GM20431 (cell line): Measurements from ENCODE around the gene ERN2.

Experiments
- in situ Hi-C: fragments of 300-500 bp; cut with MseI, MboI; formaldehyde crosslinking; loops from one replicate; pipeline ENCODE4 v1.15.0; 2020; ENCODE audit warnings: low sequenced_read_pairs; ENCODE audit not compliant: unreplicated experiment

Gene ERN2

DNA sequence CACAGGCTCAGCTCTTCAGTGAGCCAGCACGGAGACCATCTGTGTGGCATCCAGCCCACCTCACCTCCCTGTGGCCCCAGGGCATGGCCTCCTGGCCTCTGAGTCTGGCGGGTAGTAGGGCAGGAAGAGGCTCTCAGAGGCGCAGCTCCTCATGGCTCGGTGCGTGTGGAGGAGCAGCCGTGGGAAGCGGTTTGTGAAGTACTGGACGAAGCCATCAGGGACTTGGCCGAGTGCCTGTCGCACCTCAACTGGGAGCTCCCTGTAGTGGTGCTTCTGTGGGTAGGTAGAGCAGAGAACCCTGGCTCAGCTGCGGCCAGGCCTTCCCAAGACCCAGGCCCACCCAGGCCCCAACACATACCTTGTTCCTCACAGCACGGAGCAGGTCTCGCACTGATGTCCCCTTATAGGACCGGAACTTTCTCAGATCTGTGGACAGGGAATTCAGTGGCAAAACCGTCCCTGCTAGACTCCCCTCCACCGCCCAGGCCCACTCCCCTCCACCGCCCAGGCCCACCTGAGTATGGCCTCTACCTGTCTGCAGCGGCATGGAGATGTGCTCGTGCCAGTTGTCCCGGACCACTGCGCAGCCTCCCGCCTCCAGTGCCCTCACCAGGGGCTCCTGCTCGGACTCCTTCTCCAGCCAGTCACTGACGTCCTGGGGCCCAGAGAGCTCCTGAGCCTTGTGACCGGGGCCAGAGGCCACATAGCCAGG is 22.1 kb downstream of the ERN2 start:
- in situ Hi-C loops: no loop called here

DNA sequence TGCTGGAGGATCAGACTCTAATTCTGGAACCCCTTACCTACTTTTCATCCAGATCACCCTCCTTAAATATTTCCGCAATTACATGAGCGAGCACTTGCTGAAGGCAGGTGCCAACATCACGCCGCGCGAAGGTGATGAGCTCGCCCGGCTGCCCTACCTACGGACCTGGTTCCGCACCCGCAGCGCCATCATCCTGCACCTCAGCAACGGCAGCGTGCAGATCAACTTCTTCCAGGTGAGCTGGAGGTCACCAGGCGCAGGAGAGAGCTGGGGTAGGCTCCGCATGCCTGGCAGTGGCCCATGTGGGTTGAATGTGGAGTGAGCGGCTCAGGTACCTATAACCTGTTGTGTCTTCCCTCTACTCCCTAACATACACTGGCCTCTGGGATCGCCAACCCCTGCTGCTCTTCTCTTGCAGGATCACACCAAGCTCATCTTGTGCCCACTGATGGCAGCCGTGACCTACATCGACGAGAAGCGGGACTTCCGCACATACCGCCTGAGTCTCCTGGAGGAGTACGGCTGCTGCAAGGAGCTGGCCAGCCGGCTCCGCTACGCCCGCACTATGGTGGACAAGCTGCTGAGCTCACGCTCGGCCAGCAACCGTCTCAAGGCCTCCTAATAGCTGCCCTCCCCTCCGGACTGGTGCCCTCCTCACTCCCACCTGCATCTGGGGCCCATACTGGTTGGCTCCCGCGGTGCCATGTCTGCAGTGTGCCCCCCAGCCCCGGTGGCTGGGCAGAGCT is 23.4 kb downstream of the ERN2 start:
- in situ Hi-C loops: no loop called here

GRCh38 chr16:23687034-23687808 is 25.8 kb downstream of the ERN2 start:
- in situ Hi-C loops: no loop called here

DNA sequence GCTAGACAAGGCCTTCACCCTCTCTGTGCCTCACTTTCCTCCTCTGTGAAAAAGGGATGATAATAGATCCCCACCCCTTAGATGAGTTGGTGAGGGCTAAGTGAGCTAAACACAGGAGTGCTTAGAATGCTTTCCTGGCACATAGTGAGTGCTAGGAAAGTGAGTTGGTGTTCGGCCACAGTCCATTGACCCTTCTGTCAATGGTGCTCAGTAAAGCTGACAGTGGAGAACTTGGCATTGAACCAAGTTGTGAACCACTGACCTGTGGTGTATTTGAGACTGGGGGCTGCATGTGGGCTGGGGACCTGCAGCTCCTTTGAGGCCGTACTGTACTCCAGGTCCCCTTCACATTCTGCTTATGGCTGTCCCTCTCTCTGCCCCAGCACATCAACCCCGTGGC is 29.5 kb downstream of the ERN2 start:
- in situ Hi-C loops: no loop called here

DNA sequence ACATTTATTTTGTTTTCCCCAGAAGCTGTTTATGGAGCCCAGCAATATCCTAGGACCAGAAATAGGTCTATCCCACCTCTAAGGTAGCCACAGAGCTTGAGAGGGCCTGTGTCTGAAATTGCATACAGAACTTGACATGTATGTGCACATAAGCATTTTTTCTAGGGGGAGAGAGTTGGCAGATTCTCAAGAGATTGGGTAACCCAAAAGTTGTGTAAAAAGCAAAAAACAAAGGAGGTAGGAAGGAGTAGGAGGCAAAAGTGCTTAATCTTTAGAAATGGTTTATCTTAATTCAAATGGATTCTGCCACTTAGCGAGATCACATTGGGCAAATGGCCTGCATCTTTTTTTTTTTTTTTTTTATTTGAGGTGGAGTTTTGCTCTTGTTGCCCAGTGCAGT is 30.8 kb downstream of the ERN2 start:
- in situ Hi-C loops: no loop called here

GRCh38 chr16:23679986-23680336 is 33.1 kb downstream of the ERN2 start:
- in situ Hi-C loops: no loop called here

- in situ Hi-C loops: no loop called here
These were observed 33.6 kb downstream of the ERN2 start for GRCh38 chr16:23679274-23679985.

GRCh38 chr16:23678430-23679273 is 34.4 kb downstream of the ERN2 start, which contains the start of gene PLK1:
TSS of gene PLK1 (plus strand) at chr16:23678889. CDS start at chr16:23678933, 44 bp downstream.
- in situ Hi-C loops: no loop called here

DNA sequence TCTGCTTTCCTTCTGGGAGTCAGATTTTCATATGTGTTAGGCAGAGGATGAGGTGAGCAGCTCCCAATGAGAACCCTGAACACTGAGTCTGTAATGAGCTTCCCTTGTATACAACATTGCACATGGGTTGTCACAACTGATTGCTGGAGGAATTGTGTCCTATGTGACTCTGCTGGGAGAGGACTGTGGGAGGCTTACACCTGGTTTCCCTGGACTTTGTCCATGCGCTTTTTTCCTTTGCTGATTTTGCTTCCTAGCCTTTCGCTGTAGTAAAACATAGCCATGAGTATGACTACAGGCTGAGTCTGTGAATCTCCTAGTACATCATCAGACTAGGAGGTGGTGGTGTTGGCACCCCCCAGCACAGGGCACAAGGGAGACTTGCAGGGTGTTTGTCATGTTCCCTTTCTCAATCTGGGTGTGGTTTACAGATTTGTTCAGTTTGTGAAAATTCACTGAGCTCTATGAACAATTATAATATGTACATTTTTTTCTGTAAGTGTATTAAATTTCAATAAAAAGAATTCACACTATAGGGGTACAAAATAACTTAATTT is 36.0 kb downstream of the ERN2 start:
- in situ Hi-C loops: no loop called here

DNA sequence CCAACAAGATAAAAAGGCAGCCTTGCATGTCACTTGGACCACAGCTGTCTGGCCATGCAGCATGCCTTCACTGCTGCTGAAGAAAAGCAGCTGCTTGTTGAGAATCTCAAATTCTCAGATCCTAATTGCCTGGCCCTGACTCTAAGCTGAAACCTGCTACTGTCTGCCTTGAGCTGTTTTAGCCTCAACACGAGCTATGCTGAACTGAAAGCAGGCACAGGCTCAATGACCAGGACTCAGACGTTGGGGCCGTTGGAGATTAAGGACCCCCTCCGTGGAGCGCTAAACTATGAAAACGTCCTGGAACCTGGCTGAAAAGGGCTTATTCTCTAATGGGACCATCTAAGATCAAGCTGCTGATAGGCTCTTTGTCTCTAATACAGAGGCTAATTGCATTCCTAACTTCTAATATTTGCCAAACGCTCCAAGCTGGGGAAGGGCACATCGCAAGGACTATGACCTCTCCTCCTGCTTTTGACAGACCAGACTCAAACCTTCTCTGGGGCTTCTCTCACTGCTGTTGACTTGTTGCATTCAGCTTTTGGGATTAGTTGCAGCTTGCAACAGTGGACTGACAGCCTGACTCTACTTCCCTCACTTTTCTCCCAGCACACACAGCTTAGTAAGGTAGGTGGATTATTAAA is 38.9 kb downstream of the ERN2 start:
- in situ Hi-C loops: no loop called here

DNA sequence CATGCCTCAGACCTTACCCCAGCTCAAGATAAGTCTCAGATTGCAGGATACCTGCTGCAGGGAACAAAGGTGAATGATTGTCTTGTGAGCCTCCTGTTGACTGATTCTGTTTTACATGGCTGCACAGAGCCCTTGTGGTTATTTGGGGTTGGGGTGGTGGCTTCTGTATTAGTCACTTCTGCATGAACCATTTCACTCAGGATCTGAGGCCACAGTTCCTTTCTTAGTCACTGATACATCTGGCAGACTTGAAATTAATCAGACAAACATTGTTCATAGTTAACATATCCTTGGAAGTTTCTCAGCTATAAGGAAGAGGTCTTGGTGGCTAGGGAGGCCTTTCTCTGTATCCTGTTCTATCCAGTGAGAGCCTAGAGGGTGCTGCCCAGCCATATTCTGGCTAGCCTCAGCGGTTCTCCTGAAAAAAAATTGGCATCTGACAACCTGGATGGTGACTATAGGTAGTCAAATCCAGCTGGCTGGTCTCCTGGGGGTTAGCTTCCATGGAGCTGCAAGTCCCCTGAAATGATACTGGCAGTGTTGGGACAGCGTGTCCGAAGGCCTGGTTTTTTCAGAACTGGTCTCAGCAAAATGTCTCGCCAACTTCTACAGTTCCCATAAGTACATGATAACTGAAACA is 42.8 kb downstream of the ERN2 start:
- in situ Hi-C loops: no loop called here

DNA sequence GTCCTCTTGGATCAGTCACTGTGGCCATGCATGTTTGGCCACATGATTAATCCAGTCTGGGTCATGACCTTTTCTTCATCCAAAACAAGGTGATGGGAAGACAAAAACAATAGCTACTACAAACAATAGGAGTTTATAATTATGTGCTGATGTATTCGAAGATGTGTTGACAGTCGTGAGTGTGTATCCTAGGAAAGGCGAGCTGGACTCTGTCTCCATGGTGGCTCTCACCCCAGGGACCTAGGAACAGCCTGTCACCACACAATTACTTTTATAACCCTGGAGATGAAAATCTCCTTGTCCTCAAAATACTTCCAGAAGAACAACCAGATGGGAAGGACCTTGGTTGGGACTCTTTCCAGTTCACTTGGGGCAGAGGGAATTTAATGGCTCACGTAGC is 44.1 kb downstream of the ERN2 start:
- in situ Hi-C loops: no loop called here

DNA sequence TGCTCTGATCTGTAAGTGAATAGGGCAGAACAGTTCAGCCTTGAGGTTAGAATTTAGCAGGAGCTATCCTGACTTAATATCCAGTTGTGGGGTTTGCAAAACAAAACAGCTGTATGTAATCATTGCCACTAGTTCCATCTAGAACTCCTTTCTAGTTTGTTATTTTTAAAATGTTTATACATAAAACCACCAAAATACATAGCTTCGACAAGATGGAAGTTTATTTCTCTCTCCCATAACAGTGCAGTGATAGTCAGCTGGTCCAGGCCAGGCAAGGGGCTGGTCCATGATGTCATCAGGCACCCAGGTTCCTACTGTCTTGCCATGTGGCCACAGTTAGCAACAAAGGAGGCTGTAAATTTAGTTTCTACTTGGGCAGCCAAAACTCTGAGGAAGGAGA is 44.8 kb downstream of the ERN2 start:
- in situ Hi-C loops: no loop called here

DNA sequence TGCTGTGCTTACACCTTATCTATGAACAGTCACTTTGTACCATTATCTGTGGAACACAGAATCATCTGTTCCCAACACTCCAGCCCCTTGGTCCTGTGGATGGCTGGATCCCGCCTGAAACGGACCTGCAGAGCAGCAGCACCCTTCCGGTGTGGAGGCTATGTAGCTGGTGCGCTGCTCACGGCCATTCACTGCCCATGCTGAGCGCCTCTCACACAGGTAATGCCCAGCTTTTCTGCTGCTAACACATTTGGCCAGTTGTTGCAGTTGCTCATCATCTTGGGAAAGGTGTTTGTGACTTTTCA is 45.7 kb downstream of the ERN2 start:
- in situ Hi-C loops: no loop called here

DNA sequence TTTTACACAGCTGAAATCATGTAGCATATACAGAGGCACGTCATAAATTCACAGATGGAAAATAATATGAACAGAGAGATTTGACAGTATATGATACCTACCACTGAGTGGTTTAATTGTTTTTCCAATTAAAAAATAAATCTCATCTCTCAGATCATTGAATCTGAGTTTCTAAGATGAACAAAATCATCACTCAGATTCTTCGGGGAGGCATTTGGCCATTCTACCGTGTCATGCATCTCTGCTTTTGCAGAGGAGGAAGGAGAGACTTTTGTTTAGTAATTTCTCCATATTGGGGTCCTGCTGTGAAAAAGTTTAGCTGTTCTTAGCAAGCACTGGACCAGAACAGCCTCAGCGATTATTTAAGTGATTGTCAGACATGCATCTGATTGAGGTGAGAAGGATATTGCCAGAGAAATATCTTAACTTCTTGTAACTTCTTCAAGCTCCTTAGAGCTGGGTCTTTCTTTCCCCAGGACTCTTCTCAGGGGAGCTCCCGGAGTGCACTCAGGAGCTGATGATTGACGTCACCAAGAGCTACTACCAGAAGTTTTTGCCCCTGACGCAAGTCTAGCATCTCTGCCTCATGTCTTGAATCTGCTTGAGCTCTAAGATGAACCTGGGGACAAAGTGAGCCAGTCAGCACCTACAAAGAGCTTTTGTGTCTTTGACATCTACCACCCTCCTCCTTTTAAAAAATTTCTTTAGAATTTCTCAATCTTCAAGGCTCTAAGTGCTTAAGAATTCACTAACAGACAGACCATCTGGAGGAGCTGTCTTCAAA is 46.3 kb downstream of the ERN2 start:
- in situ Hi-C loops: no loop called here

- in situ Hi-C loops: no loop called here
These were observed 49.1 kb downstream of the ERN2 start for GRCh38 chr16:23663918-23664317.

DNA sequence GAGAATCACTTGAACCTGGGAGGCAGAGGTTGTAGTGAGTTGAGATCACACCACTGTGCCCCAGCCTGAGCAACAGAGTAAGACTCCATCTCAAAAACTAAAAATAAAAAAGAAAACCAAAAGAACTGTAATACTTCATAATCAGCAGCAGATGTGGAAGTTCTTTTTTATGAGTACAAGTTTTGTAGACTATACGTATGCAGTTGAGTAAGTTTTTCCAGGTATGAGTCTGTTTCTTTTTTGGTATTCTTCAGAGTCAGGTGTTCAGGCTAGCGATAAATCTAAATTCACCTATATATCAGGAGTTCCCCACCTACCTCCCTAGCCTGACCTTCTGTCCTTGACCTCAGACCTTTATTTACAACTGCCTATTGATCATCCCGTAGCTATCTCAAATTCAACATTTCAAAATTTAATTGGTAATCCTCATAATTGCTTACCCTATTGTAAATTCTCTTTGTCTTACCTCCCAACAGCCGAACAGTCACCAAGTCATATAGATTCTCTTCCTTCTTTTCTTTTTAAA is 61.0 kb downstream of the ERN2 start:
- in situ Hi-C loops: no loop called here
